ENCODE data around the gene PRKN.

DNA sequence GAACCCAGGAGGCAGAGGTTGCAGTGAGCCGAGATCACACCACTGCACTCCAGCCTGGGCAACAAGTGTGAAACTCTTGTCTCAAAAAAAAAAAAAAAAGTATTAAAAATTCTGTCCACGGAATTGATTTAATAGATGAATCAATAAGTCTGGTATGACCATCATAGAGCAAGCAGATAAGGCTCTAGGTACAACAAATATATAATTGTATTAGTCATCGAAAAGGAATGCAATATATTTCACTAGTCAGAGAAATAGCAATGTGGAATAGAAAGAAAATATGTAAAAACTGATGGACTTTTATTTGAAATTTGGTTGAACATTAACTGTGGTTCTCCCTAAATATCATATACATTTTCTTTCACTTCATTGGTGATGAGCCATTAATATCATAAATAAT lies 976.9 kb downstream of the PRKN start:
- TF ChIP-seq, protein P1, sequence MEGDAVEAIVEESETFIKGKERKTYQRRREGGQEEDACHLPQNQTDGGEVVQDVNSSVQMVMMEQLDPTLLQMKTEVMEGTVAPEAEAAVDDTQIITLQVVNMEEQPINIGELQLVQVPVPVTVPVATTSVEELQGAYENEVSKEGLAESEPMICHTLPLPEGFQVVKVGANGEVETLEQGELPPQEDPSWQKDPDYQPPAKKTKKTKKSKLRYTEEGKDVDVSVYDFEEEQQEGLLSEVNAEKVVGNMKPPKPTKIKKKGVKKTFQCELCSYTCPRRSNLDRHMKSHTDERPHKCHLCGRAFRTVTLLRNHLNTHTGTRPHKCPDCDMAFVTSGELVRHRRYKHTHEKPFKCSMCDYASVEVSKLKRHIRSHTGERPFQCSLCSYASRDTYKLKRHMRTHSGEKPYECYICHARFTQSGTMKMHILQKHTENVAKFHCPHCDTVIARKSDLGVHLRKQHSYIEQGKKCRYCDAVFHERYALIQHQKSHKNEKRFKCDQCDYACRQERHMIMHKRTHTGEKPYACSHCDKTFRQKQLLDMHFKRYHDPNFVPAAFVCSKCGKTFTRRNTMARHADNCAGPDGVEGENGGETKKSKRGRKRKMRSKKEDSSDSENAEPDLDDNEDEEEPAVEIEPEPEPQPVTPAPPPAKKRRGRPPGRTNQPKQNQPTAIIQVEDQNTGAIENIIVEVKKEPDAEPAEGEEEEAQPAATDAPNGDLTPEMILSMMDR (IDR thresholded peaks at IDR 0.05) = no peak
- TF ChIP-seq POLR2A (IDR thresholded peaks at IDR 0.05) (no peak), POLR2AphosphoS5 (IDR thresholded peaks at IDR 0.05) (no peak)
